ENCODE measurements around the gene USP17L15. TPM values are rescaled to one million over a fixed set of nuclear protein-coding genes. Genes with fewer than 3 reads are reported as not detected.
"Not testable (repeated sequence)": the region's sequence is repeated elsewhere in the genome, so short reads cannot be mapped to it uniquely, and the experiment has no call there.

The USP17L15 gene
- total RNA-seq, 2 donors from 2014 or later: not detected

DNA sequence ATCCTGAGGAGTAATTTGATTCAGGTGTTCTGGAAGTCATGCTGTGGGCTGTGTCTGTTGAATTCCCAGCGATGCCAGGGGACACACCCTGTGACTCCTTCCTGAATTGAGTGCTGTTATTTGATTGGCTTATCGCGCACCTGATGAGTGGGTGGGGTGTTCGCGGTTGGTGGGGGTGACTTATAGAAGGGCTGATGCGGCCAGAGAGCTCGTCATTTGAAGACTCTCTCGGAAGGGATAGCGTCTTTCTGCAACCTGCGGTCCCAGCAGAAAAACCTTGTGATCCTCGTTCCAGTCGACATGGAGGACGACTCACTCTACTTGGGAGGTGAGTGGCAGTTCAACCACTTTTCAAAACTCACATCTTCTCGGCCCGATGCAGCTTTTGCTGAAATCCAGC, 33.1 kb downstream of the USP17L15 start, which contains the start of gene USP17L22:
Gene USP17L22 (plus strand): TSS at position 301 of the 400 bp plus-strand sequence. CDS start 0 bp downstream, at position 301.
- not testable (repeated sequence) for H3K9me3 Mint-ChIP-seq; DNase-seq; H3K27ac Mint-ChIP-seq; H3K36me3 Mint-ChIP-seq (ENCODE audit: insufficient read depth in 2 of 2); H3K27me3 Mint-ChIP-seq (ENCODE audit: low read depth); H3K4me3 Mint-ChIP-seq; H3K4me1 Mint-ChIP-seq (ENCODE audit: low read depth); ATAC-seq (replicated peaks in 1 of 2)

DNA sequence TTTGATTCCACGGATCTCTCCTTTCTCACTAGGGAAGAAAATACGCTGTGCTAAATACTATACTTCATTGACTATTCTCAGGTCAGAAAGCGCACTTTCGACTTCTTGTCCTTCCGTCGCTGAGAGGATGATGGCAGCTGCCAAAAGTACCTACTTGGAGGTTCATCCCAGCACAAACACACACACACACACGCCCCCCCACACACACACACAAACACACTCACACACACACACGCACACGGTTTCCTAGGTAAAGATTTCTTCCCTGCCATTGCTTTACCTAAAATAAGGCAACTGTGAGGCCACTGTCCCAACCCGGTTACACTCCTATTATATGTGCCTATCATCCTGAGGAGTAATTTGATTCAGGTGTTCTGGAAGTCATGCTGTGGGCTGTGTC, 37.5 kb downstream of the USP17L15 start:
- not testable (repeated sequence) for H3K27me3 Mint-ChIP-seq (ENCODE audit: low read depth); H3K4me1 Mint-ChIP-seq (ENCODE audit: low read depth); H3K4me3 Mint-ChIP-seq; H3K27ac Mint-ChIP-seq; H3K9me3 Mint-ChIP-seq; H3K36me3 Mint-ChIP-seq (ENCODE audit: insufficient read depth in 2 of 2); ATAC-seq (replicated peaks in 1 of 2)
- peak in 1 of 2 donors; percentile 16 for DNase-seq

Other genes starting within 250 kb of the USP17L15 start
- gene FAM90A26, start 64.0 kb upstream of the USP17L15 start, total RNA-seq: not detected
- not detected for gene USP17L10, start 23.7 kb upstream of the USP17L15 start, total RNA-seq
- gene USP17L11, start 19.0 kb upstream of the USP17L15 start, total RNA-seq: not detected
- gene USP17L12, start 14.2 kb upstream of the USP17L15 start, total RNA-seq: not detected
- gene USP17L13, start 9.5 kb upstream of the USP17L15 start, total RNA-seq: not detected
- not detected for gene USP17L17, start 9.5 kb downstream of the USP17L15 start, total RNA-seq
- not detected for gene USP17L18, start 14.2 kb downstream of the USP17L15 start, total RNA-seq
- gene USP17L19, start 19.0 kb downstream of the USP17L15 start, total RNA-seq: not detected
- gene USP17L20, start 23.7 kb downstream of the USP17L15 start, total RNA-seq: not detected
- gene USP17L21, start 28.5 kb downstream of the USP17L15 start, total RNA-seq: not detected
- gene USP17L22, start 33.2 kb downstream of the USP17L15 start, total RNA-seq: not detected
- gene USP17L24, start 90.8 kb downstream of the USP17L15 start, total RNA-seq: not detected
- not detected for gene USP17L25, start 95.5 kb downstream of the USP17L15 start, total RNA-seq
- gene USP17L26, start 100.3 kb downstream of the USP17L15 start, total RNA-seq: not detected
- gene USP17L5, start 105.0 kb downstream of the USP17L15 start, total RNA-seq: not detected
- gene USP17L27, start 109.8 kb downstream of the USP17L15 start, total RNA-seq: not detected
- not detected for gene USP17L28, start 114.5 kb downstream of the USP17L15 start, total RNA-seq
- not detected for gene USP17L29, start 119.3 kb downstream of the USP17L15 start, total RNA-seq
- not detected for gene USP17L30, start 128.7 kb downstream of the USP17L15 start, total RNA-seq
- not detected for gene DEFB131A, start 210.0 kb downstream of the USP17L15 start, total RNA-seq

All from activated T-cell treated with anti-CD3 and anti-CD28 coated beads, Interleukin-2, amount 50 U/mL, for 72 hours (primary cell).